Measurements from ENCODE around the gene RAD54L.

GRCh38 chr1:46310321-46310720, 62.8 kb downstream of the RAD54L start:
- no peak for TF ChIP-seq CTCF (IDR thresholded peaks at IDR 0.05)
- TF ChIP-seq EZH2 (IDR thresholded peaks at IDR 0.05): no peak
- no peak for TF ChIP-seq EZH2phosphoT487 (IDR thresholded peaks at IDR 0.05)

Measured in neural progenitor cell (in vitro differentiated cells).